Stimulated activated naive CD4-positive, alpha-beta T cell treated with Interleukin-2 at 50 U/mL for 16 hours (primary cell): ENCODE data around the gene PPIL1.
A peak's percentile ranks its signal among the peaks of the same experiment; 100 is the strongest.

ENCODE experiments used
- DNase-seq: peaks from one replicate; lab custom pipeline; 2025; lab: John Stamatoyannopoulos, UW

Gene PPIL1

GRCh38 chr6:36855750-36856149 lies 18.9 kb downstream of the PPIL1 start:
- no peak for DNase-seq

DNA sequence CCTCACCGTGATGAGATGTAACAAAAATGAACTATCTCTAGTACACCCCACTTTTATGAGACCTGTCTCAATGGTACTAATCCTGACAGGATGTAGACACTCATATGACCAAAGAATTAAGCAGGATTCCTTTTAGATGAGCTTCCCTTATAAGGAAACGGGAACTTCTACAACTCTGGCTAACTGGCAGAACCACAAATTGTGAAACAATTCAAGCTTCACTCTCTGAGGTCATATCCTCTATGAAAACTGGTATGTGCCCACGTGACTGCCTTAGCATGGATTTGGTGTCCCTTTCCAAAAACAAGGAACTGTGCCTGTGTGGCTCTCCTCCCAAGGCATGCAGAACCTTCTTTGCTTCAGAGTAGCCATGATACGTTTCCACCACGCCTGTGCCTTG lies 21.3 kb downstream of the PPIL1 start:
- DNase-seq = no peak

DNA sequence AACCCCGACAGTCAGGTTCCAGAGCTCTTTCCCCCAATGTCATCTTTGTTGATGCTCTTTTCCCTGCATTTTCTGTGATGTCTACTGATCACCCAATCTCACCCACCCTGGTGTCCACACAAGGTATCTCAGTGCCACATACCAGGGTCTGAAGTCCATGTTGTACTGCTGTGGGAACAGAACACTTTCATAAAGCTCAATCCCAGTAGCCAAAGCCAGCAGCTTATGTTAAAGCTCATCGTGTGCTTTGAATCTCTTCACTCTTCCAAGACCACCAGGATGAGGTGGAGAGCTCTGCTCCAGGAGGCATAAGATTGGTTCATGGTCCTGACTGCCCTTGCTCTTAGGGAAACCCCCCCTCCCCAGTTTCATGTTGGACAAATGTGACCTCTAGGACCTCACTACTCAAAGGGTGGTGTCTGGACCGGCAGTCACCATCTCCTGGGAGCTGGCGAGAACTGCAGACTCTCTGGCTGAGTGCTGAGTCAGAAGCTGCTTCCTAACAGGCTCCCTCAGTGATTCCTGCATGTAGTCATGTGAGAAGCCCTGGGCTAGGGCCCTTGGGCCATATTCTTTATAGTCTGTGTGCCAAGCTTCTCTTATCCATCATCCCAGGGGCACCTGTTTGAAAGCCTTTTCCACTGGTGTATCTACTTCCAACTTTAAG lies 22.0 kb downstream of the PPIL1 start:
- DNase-seq = no peak

GRCh38 chr6:36851626-36852025 lies 23.0 kb downstream of the PPIL1 start:
- DNase-seq = no peak

DNA sequence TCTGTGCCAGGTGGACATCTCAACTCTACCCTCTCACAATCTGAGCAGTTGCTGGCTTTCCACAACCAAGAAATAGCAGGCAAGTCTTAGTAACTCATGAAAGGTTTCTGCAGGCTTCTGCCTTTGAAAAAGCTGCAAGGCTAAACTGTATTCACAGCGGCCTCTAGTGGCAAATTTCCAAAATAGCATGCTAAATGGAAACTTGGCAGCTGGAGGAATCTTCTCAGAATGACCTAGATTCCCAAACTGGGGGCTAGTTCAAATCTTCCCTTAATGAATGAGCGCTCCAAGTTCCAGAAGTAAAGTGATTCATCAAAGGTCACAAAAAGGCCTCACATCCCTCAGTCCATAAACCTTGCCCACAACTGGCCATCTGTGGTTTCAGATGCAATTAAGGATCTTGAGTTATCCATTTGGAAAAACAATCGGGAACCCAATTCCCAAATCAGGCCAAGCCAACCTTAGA lies 23.4 kb downstream of the PPIL1 start:
- peak; percentile 6 for DNase-seq

DNA sequence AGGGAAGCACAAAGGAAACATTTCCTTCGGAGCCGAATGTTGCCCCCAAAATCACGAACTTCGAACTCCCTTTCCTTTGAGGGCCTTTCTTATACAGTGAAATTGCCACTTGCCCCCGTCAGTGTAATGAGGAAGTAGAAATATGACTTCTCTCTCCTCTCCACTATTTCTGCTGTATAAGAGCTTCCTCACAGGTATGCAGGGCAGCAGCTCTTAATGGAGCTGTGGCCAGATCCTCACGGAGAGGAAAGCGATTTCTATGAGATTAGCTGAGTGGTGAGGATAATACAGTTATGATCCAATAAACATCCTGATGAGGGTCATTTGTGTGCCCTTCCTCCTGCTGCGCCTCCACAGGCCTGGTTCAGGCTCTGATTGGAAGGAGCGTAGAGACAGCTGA lies 24.6 kb downstream of the PPIL1 start:
- DNase-seq = no peak

DNA sequence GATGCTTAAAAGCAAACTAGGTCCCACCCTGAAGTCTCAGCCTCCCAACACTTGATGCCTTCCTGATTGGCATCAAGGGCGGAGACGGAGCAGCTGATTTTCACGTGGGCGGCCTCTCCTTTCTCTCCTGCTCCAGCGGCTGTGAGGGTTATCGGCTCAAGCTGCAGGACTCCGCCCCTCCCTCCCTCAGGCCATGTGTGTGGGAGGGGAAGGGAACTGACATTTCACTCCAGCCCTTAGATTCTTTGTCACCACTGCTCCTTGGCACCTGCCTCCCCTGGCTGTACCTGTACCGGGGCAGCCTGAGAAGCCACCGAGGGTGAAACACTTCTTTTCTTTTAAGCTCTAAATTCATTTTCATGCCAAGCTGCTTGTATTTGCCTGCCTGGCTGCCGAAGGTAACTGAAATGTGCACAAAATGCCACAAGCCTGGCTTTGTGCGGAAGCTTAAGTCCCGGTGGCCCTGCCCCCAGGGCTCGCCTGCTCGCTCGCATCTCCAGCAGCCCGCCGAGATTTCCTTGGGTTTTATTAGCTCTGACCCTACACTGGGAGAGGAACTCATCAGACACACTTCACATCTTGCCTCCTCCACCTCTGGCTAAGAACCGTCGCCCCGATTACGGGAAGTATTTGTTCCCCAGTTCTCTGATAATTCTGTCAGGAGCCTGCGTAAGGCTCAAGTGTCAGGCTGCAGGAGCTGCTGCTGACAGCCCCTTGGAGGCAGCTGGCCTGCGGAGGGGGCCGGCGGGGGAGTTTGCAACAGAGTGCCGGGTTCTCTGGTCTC lies 25.8 kb downstream of the PPIL1 start:
- DNase-seq = no peak

- no peak for DNase-seq
Measured at GRCh38 chr6:36847991-36848390, 26.6 kb downstream of the PPIL1 start.

- DNase-seq = no peak
Measured at GRCh38 chr6:36847152-36847551, 27.5 kb downstream of the PPIL1 start.

DNA sequence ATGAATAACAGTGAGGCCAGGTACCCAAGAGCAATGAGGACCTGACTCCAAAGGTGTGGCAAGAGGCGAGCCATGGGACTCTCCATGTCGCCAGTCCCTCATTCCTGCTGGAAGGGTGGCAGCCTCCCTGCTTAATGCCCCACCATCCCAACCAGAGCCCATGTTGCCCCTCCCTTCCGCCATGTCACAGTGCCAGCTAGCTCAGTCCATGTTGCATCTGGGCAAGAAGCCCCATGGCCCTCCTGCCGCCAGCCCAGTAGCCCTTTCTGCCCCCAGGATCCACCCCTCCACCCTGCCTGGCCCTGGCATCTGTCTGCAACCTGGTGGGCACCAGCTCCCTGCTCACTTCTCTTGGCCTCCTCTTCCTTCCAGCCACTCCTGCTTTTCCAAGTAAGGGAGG lies 29.4 kb downstream of the PPIL1 start:
- DNase-seq = no peak

- no peak for DNase-seq
Measured at GRCh38 chr6:36844232-36845170, 30.1 kb downstream of the PPIL1 start.

DNA sequence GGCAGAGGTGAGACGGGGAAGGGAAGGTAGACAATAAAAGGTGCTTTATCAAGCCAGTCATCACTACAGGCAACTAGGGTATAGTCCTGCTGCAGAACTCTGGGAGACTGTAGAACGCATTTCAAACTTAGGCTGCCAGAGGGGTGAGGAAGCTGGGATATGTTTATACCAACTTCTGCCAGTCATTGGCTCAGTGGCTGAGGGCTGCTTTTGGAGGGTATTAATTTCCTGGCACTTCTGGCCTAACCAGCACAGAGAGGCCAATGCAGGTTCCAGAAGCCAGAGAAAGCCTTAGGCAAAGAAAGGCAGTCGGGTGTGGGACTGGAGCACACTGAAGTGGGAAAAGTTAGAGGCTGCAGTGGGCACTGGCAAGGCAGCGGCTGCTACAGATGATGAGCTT lies 31.4 kb downstream of the PPIL1 start:
- no peak for DNase-seq

GRCh38 chr6:36841756-36842155 lies 32.8 kb downstream of the PPIL1 start:
- DNase-seq = no peak

DNA sequence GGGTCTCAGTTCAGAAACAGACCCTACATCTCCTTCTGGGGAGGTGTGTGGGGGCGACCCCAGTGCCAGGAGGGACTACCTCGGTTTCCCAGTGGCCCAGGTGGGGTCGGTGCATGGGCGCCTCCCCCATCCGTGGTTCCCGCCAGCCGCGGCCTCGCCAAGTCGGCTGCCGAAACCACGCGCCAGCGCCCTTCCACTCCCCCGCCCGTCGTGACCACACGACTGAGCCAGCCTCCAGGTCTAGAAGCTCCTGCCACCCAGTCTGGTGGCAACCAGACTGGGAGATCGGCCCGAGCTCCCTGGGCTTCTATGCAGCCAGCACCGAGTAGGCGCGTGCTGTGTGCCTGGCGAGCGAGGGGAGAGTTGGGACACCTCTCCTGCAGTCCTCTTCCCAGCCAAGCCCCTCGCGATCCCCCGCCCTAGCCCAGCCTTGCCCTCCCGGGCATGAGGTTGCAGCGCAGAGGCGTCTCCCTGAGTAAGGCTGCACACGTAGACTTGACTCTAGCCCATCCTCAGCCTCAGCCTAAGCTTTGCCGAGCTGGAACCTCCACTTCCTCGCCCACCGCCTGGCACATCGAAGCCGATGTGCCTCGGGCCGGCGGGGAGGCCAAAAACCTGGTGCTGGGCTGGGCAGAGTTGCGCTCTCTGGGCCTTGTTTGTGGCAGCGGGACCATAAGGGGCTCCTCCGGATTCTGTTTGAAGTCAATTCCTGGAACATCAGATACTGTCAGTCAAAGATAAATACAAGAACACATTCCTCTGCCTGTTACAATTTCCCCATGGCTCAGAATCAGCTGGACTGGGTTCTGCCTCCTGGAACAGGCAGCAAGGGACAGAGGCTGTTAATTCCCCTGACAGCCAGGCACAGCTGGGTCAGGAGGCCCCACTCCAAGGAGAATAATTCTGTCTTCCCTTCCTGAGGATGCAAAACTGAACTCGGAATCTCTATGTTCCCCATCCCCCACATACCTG lies 33.9 kb downstream of the PPIL1 start:
- peak; percentile 22 for DNase-seq

DNA sequence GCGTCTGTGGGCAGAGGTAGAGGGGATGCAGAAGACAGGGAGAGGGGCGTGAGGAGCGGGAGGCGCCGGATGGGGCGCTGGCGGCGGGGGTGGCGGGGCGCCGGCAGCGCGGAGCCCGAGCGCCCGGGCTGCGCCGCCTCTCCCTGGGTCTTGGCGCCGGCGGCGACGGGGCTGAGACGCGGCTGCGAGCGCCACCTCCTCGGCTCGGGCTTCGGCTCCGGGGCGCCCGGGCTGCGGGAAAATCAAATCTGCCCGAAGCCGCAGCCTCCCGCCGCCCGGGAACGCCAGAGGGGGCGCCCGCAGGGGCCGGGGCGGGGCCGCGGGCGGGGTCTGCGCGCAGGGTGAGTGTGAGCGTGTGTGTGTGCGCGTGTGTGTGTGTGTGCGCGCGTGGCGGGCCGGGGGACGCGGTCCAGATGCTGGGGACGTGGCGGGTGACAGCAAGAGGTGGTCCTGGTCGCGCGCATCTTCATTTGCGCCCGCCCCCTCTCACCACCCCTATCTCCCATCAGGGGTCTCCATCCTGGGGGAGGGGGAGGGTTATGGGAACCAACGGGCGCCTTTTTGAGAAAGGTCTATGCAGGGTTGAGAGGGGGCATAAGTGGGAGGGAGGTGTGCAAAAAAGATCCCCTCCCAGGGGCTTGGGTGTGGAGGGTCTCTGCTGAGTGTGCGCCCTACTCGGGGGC lies 34.7 kb downstream of the PPIL1 start:
- peak; percentile 21 for DNase-seq

DNA sequence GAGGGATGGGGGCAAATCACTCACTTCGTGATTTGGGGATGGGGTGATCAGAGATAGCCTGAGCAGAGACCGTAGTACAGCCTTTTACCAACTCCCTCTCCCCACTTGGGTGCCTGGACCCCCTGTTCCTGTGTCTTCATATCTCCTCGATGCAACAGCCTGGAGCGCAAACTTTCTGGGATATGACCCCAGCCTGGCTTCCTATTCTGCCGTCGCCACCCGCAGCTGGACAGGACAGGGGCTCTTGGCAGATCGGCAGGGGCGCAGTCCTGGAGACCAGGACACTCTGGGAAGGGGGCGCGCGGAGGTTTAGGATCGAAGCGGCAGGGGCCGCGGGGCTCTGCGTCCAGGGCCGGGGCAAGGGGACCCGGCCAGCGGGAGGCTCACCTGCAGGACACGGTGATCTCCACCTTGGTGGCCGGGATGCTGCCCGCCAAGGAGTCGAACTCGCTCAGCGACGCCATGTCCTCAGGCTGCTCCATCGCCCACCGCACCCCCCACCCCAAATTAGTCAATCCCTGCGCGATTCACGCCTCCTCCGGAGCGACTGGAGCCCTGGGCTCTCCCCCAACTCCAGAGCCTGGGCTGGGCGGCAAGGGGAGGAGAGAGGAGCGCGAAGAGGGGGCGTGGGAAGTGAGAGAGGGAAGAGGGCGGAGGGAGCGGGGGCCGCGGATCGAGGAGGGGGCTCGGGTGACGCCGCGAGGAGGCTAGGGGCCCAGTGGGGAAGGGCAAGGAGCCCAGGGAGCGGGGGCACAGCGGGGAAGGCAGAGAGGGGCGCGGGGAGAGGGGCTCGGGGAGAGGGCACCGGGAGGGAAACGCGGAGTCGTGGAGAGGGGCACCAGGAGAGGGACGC lies 35.5 kb downstream of the PPIL1 start, which contains the start of gene CPNE5:
CPNE5 (minus strand) TSS at position 549 of the 853 bp plus-strand sequence; CDS start at position 482, 67 bp downstream.
- DNase-seq = peak; percentile 7

GRCh38 chr6:36837686-36838085 lies 36.9 kb downstream of the PPIL1 start:
- DNase-seq = no peak

DNA sequence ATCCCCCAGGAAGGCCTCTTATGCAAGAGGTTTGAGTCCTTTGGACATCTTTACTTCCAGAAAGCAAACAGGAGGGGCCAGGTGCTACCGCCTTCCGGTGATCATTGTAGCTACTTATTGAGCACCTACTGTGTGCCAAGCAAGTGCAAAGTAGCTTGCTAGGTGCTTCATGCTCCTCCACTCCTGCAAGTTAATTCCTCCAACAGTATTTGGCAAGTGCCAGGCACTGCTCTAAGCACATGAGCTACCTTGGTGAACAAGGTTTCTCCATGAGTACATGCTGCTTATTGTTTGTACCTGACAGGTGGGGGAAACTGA lies 37.6 kb downstream of the PPIL1 start:
- no peak for DNase-seq

- no peak for DNase-seq
Measured at GRCh38 chr6:36836111-36837021, 38.2 kb downstream of the PPIL1 start.
